Activated CD8-positive, alpha-beta memory T cell treated with anti-CD3 and anti-CD28 coated beads, Interleukin-2, amount 50 U/mL, for 24 hours (primary cell): ENCODE measurements around the gene ADGRL3.

Experiments used
- DNase-seq: peaks from one replicate; pipeline ENCODE4 v3.0.0-alpha.2; 2020; ENCODE audit errors: extremely low read depth

Gene ADGRL3

GRCh38 chr4:61995717-61996340 is 795.7 kb downstream of the ADGRL3 start:
- DNase-seq = no peak

- no peak for DNase-seq
These were observed 796.8 kb downstream of the ADGRL3 start for GRCh38 chr4:61996943-61997342.

GRCh38 chr4:61997831-61998230 is 797.7 kb downstream of the ADGRL3 start:
- DNase-seq = no peak

GRCh38 chr4:62003695-62004094 is 803.6 kb downstream of the ADGRL3 start:
- no peak for DNase-seq

GRCh38 chr4:62004881-62005280 is 804.8 kb downstream of the ADGRL3 start:
- DNase-seq = no peak

GRCh38 chr4:62006108-62006507 is 806.0 kb downstream of the ADGRL3 start:
- DNase-seq = no peak

- DNase-seq = no peak
These were observed 815.1 kb downstream of the ADGRL3 start for GRCh38 chr4:62015043-62015739.

- DNase-seq = no peak
These were observed 818.4 kb downstream of the ADGRL3 start for GRCh38 chr4:62018537-62018936.

GRCh38 chr4:62023633-62024032 is 823.5 kb downstream of the ADGRL3 start:
- DNase-seq = no peak

GRCh38 chr4:62028745-62029144 is 828.6 kb downstream of the ADGRL3 start:
- no peak for DNase-seq

GRCh38 chr4:62030958-62031357 is 830.8 kb downstream of the ADGRL3 start:
- DNase-seq = no peak

GRCh38 chr4:62037571-62037970 is 837.4 kb downstream of the ADGRL3 start:
- DNase-seq = no peak

GRCh38 chr4:62051332-62051731 is 851.2 kb downstream of the ADGRL3 start:
- no peak for DNase-seq

GRCh38 chr4:62053974-62054373 is 853.8 kb downstream of the ADGRL3 start:
- DNase-seq = no peak

GRCh38 chr4:62057031-62057430 is 856.9 kb downstream of the ADGRL3 start:
- DNase-seq = no peak

GRCh38 chr4:62058571-62058970 is 858.4 kb downstream of the ADGRL3 start:
- DNase-seq = no peak

GRCh38 chr4:62070291-62070852 is 870.2 kb downstream of the ADGRL3 start:
- no peak for DNase-seq

- no peak for DNase-seq
These were observed 875.0 kb downstream of the ADGRL3 start for GRCh38 chr4:62075089-62075488.

GRCh38 chr4:62075521-62075920 is 875.4 kb downstream of the ADGRL3 start:
- no peak for DNase-seq

- no peak for DNase-seq
These were observed 877.3 kb downstream of the ADGRL3 start for GRCh38 chr4:62077406-62077805.

GRCh38 chr4:62080431-62080830 is 880.3 kb downstream of the ADGRL3 start:
- DNase-seq = no peak

GRCh38 chr4:62087706-62088105 is 887.6 kb downstream of the ADGRL3 start:
- DNase-seq = no peak

- no peak for DNase-seq
These were observed 893.6 kb downstream of the ADGRL3 start for GRCh38 chr4:62093735-62094134.
